Spinal cord (tissue), 10 donors: Measurements from ENCODE around the gene NUDT9. TPM values are rescaled to one million over a fixed set of nuclear protein-coding genes. Genes with fewer than 3 reads are reported as not detected.
"Not testable (repeated sequence)": the region's sequence is repeated elsewhere in the genome, so short reads cannot be mapped to it uniquely, and the experiment has no call there.

ENCODE experiments used
- DNase-seq, 6 donors: peaks; one replicate each; pipeline versions ENCODE4 v3.0.0 to v3.0.0-alpha.2; 2013 to 2015; ENCODE audit warnings: low spot score in 6 of 6, low read depth in 4 of 6
- H3K27ac ChIP-seq: one replicate; pipeline ENCODE4 v1.5.1; 2013; ENCODE audit warnings: low read depth, low read length, control low read depth
- H3K27me3 ChIP-seq: one replicate; pipeline ENCODE4 v1.6.1; 2013; ENCODE audit warnings: low read length; ENCODE audit not compliant: control insufficient read depth, insufficient read depth
- H3K36me3 ChIP-seq: one replicate; pipeline ENCODE4 v1.6.1; 2013; ENCODE audit warnings: low read length; ENCODE audit not compliant: control insufficient read depth, insufficient read depth
- H3K4me1 ChIP-seq: one replicate; pipeline ENCODE4 v1.6.1; 2013; ENCODE audit warnings: low read length; ENCODE audit not compliant: control insufficient read depth, insufficient read depth
- H3K4me3 ChIP-seq: one replicate; pipeline ENCODE4 v1.5.1; 2013; ENCODE audit warnings: low read depth, low read length, control low read depth
- H3K9me3 ChIP-seq: one replicate; pipeline ENCODE4 v1.6.1; 2013; ENCODE audit warnings: low read length; ENCODE audit not compliant: control insufficient read depth, insufficient read depth
- WGBS: methylation state at CpG from one replicate; pipeline ENCODE4 v1.1.5; 2013; ENCODE audit warnings: missing lambda C conversion rate; ENCODE audit not compliant: insufficient coverage; 5-methylcytosine and 5-hydroxymethylcytosine counted together
- polyA plus RNA-seq, 2 donors: library from polyadenylated mRNA; unstranded; fragments of 120-200 nt; gene quantifications; one replicate each; pipeline ENCODE4 v1.2.1, GENCODE V29; 2013; ENCODE audit not compliant: insufficient read length in 2 of 2
- total RNA-seq, 2 donors: library from RNA; depleted of rRNA in 1 of 2; stranded (reverse); fragments of 120-200 nt in 1 of 2; fragments of >200 nt in 1 of 2; gene quantifications; one replicate each; pipeline versions ENCODE4 v1.2.3 to v1.2.4, GENCODE V29; 2013 to 2014
- donor health status: healthy.

NUDT9 gene
- total and polyA plus RNA-seq, 4 donors = 21.3 to 44.8 (median 31.3) TPM

GRCh38 chr4:87420276-87420830, 2.0 kb upstream of the NUDT9 start:
- H3K27ac ChIP-seq = no peak overlapping the region
- no peaks in the 10 kb centered on the region for H3K27me3 ChIP-seq
- no peaks in the 10 kb centered on the region for H3K9me3 ChIP-seq
- peaks cover 18% of the 10 kb centered on the region for H3K4me1 ChIP-seq
- DNase-seq = no peak
- H3K36me3 ChIP-seq = no peaks in the 10 kb centered on the region
- WGBS = no CpG with 5 or more reads among the region's 4 CpGs
- H3K4me3 ChIP-seq = no peak overlapping the region

- Histone ChIP-seq H3K27ac (peak overlapping the region; percentile 16), H3K9me3 (no peaks in the 10 kb centered on the region)
- WGBS = 0% methylated on average over 1 of the region's 3 CpGs
Observed at GRCh38 chr4:87423317-87424098, 1.1 kb downstream of the NUDT9 start.

GRCh38 chr4:87424099-87424543, 1.7 kb downstream of the NUDT9 start:
- DNase-seq = peak in 2 of 6 donors; percentile 11 to 24
- not testable (repeated sequence) for H3K27ac ChIP-seq, H3K27me3 ChIP-seq, H3K36me3 ChIP-seq, H3K9me3 ChIP-seq
- Histone ChIP-seq H3K4me3 (peak overlapping the region; percentile 99), H3K4me1 (peaks cover 18% of the 10 kb centered on the region)
- WGBS = 89% methylated on average over 9 of the region's 22 CpGs

More at GRCh38 chr4:87423317-87424098, 1.1 kb downstream of the NUDT9 start:
- Histone ChIP-seq H3K4me1 (peaks cover 18% of the 10 kb centered on the region), H3K4me3 (peak overlapping the region; percentile 99), H3K36me3 (no peaks in the 10 kb centered on the region), H3K27me3 (no peaks in the 10 kb centered on the region)
- DNase-seq = peak in 3 of 6 donors; percentile 14 to 20 (median 15)

GRCh38 chr4:87425711-87426110, 3.3 kb downstream of the NUDT9 start:
- no CpG with 5 or more reads among the region's 2 CpGs for WGBS
- Histone ChIP-seq H3K36me3 (no peaks in the 10 kb centered on the region), H3K4me3 (no peak overlapping the region), H3K27ac (no peak overlapping the region), H3K27me3 (no peaks in the 10 kb centered on the region), H3K9me3 (peaks cover 2% of the 10 kb centered on the region), H3K4me1 (peaks cover 18% of the 10 kb centered on the region)
- no peak for DNase-seq

- no peaks in the 10 kb centered on the region for H3K36me3 ChIP-seq
- H3K4me3 ChIP-seq = no peak overlapping the region
- WGBS = no CpG with 5 or more reads among the region's 3 CpGs
- peaks cover 2% of the 10 kb centered on the region for H3K9me3 ChIP-seq
- peaks cover 12% of the 10 kb centered on the region for H3K4me1 ChIP-seq
- DNase-seq = no peak
- no peak overlapping the region for H3K27ac ChIP-seq
- no peaks in the 10 kb centered on the region for H3K27me3 ChIP-seq
Observed at GRCh38 chr4:87426865-87427517, 4.6 kb downstream of the NUDT9 start.

GRCh38 chr4:87427518-87427868, 5.1 kb downstream of the NUDT9 start:
- WGBS = no CpG with 5 or more reads among the region's 1 CpG
- Histone ChIP-seq H3K27me3 (no peaks in the 10 kb centered on the region), H3K4me3 (no peak overlapping the region), H3K4me1 (peaks cover 10% of the 10 kb centered on the region), H3K27ac (no peak overlapping the region), H3K36me3 (no peaks in the 10 kb centered on the region), H3K9me3 (peaks cover 2% of the 10 kb centered on the region)
- DNase-seq = no peak

GRCh38 chr4:87428979-87429378, 6.6 kb downstream of the NUDT9 start:
- no CpG with 5 or more reads among the region's 6 CpGs for WGBS
- Histone ChIP-seq H3K4me3 (no peak overlapping the region), H3K9me3 (peaks cover 2% of the 10 kb centered on the region), H3K36me3 (no peaks in the 10 kb centered on the region), H3K4me1 (peaks cover 9% of the 10 kb centered on the region), H3K27ac (no peak overlapping the region), H3K27me3 (no peaks in the 10 kb centered on the region)
- DNase-seq = no peak

GRCh38 chr4:87430038-87430437, 7.7 kb downstream of the NUDT9 start:
- WGBS = 94% methylated on average over 2 of the region's 2 CpGs
- Histone ChIP-seq H3K9me3 (peaks cover 2% of the 10 kb centered on the region), H3K27ac (no peak overlapping the region), H3K27me3 (no peaks in the 10 kb centered on the region), H3K36me3 (no peaks in the 10 kb centered on the region), H3K4me1 (peaks cover 3% of the 10 kb centered on the region), H3K4me3 (no peak overlapping the region)
- DNase-seq = no peak

GRCh38 chr4:87433342-87433741, 11.0 kb downstream of the NUDT9 start:
- no peak for DNase-seq
- Histone ChIP-seq H3K27me3 (no peaks in the 10 kb centered on the region), H3K4me1 (no peaks in the 10 kb centered on the region), H3K27ac (no peak overlapping the region), H3K36me3 (peaks cover 3% of the 10 kb centered on the region), H3K9me3 (peaks cover 2% of the 10 kb centered on the region), H3K4me3 (no peak overlapping the region)
- no CpG with 5 or more reads among the region's 2 CpGs for WGBS
